Type B pancreatic cell (in vitro differentiated cells): Measurements from ENCODE around the gene FYN. TPM values are rescaled to one million over a fixed set of nuclear protein-coding genes. Genes with fewer than 3 reads are reported as not detected.

ENCODE experiments used
- DNase-seq: peaks from one replicate; pipeline ENCODE4 v3.0.0; 2021; ENCODE audit warnings: mixed read lengths; ENCODE audit not compliant: unreplicated experiment; ENCODE audit errors: extremely low spot score
- H3K27ac Mint-ChIP-seq: 2 replicates; pipeline ENCODE4 v1.8.0; 2021; ENCODE audit warnings: mild to moderate bottlenecking, mixed read lengths
- H3K27me3 Mint-ChIP-seq: 2 replicates; pipeline ENCODE4 v1.8.0; 2021; ENCODE audit warnings: mixed read lengths
- H3K36me3 Mint-ChIP-seq: 2 replicates; pipeline ENCODE4 v1.8.0; 2021; ENCODE audit warnings: mixed read lengths
- H3K4me1 Mint-ChIP-seq: one replicate; pipeline ENCODE4 v1.8.0; 2021; ENCODE audit warnings: mixed read lengths; ENCODE audit not compliant: unreplicated experiment
- H3K4me3 Mint-ChIP-seq: 2 replicates; pipeline ENCODE4 v1.8.0; 2021; ENCODE audit warnings: mild to moderate bottlenecking, mixed read lengths
- H3K9me3 Mint-ChIP-seq: 2 replicates; pipeline ENCODE4 v1.8.0; 2021; ENCODE audit warnings: mixed read lengths
- CTCF ChIP-seq: fragments of 200-600 bp; sonication (generic); conservative IDR thresholded peaks from 2 replicates; pipeline ENCODE4 v1.5.0; 2021; ENCODE audit warnings: antibody characterized with exemption, mild to moderate bottlenecking
- long read RNA-seq: library from polyadenylated mRNA; unstranded; transcript quantifications from one replicate; pipeline ENCODE4 v2.0.0, GENCODE V29; 2020
- total RNA-seq: library from RNA; stranded (reverse); gene quantifications from 2 replicates; pipeline ENCODE4 v1.2.1, GENCODE V29; 2021; ENCODE audit warnings: low replicate concordance

Gene FYN
- 131 and 283 TPM in 2 replicates for total RNA-seq
- long read RNA-seq, partial matches to known transcripts, result 23 of 41 reads
- long read RNA-seq, other reads (novel, unspliced or antisense), result 11 of 41 reads

- Mint-ChIP-seq H3K27ac (peak within 1 kb of the TSS; percentile 96), H3K4me3 (peak within 1 kb of the TSS; percentile 98), H3K36me3 (peaks cover 3% of the 10 kb centered on the region), H3K27me3 (peaks cover 4% of the 10 kb centered on the region), H3K4me1 (peaks cover 25% of the 10 kb centered on the region), H3K9me3 (no peaks in the 10 kb centered on the region)
- DNase-seq, result peak; percentile 100
- peak; percentile 69 for TF ChIP-seq CTCF
Observed at GRCh38 chr6:111873178-111874024, at the start of gene FYN. Gene FYN (minus strand): TSS chr6:111873452. CDS start chr6:111720051, 153,401 bp downstream.

GRCh38 chr6:111922454-111923297, 49.4 kb upstream of the FYN start:
- Mint-ChIP-seq H3K27me3 (no peaks in the 10 kb centered on the region), H3K9me3 (no peaks in the 10 kb centered on the region), H3K4me1 (peaks cover 16% of the 10 kb centered on the region)

GRCh38 chr6:111921103-111921502, 47.9 kb upstream of the FYN start:
- Mint-ChIP-seq H3K9me3 (no peaks in the 10 kb centered on the region), H3K27ac (no peak overlapping the region), H3K27me3 (no peaks in the 10 kb centered on the region), H3K36me3 (no peaks in the 10 kb centered on the region), H3K4me3 (no peak overlapping the region), H3K4me1 (peaks cover 16% of the 10 kb centered on the region)
- DNase-seq, result no peak
- TF ChIP-seq CTCF, result no peak

More at GRCh38 chr6:111922454-111923297, 49.4 kb upstream of the FYN start:
- Mint-ChIP-seq H3K4me3 (no peak overlapping the region), H3K27ac (no peak overlapping the region), H3K36me3 (no peaks in the 10 kb centered on the region)
- TF ChIP-seq CTCF, result no peak
- no peak for DNase-seq

- no peaks in the 10 kb centered on the region for H3K27me3 Mint-ChIP-seq
- H3K4me1 Mint-ChIP-seq, result peaks cover 16% of the 10 kb centered on the region
- H3K36me3 Mint-ChIP-seq, result no peaks in the 10 kb centered on the region
- H3K4me3 Mint-ChIP-seq, result no peak overlapping the region
- H3K27ac Mint-ChIP-seq, result no peak overlapping the region
- no peak for DNase-seq
- TF ChIP-seq CTCF, result no peak
- H3K9me3 Mint-ChIP-seq, result no peaks in the 10 kb centered on the region
Observed at GRCh38 chr6:111920578-111920977, 47.3 kb upstream of the FYN start.

GRCh38 chr6:111918825-111919224, 45.6 kb upstream of the FYN start:
- no peaks in the 10 kb centered on the region for H3K36me3 Mint-ChIP-seq
- no peak overlapping the region for H3K27ac Mint-ChIP-seq
- TF ChIP-seq CTCF, result no peak
- H3K4me1 Mint-ChIP-seq, result peaks cover 16% of the 10 kb centered on the region
- DNase-seq, result no peak
- no peaks in the 10 kb centered on the region for H3K9me3 Mint-ChIP-seq
- H3K27me3 Mint-ChIP-seq, result no peaks in the 10 kb centered on the region
- H3K4me3 Mint-ChIP-seq, result no peak overlapping the region
